ENCODE measurements around the gene TNNT1. TPM values are rescaled to one million over a fixed set of nuclear protein-coding genes. Genes with fewer than 3 reads are reported as not detected.

Gene TNNT1
- polyA plus RNA-seq, 1 donor from 2014 or later = 6.2 TPM

- TF ChIP-seq EP300 (conservative IDR thresholded peaks at IDR 0.05; ENCODE audit: poor library complexity, severe bottlenecking) (no peak), POLR2AphosphoS5 (IDR thresholded peaks at IDR 0.05) (no peak), CTCF (IDR thresholded peaks at IDR 0.05; ENCODE audit: poor library complexity, severe bottlenecking) (no peak), SMC3 (conservative IDR thresholded peaks at IDR 0.05; ENCODE audit: poor library complexity) (no peak), RAD21 (conservative IDR thresholded peaks at IDR 0.05) (no peak), MXI1 (conservative IDR thresholded peaks at IDR 0.05; ENCODE audit: poor library complexity, severe bottlenecking) (no peak), EZH2 (IDR thresholded peaks at IDR 0.05; ENCODE audit: borderline replicate concordance, insufficient read depth, low read length, poor library complexity, severe bottlenecking) (no peak), REST (IDR thresholded peaks at IDR 0.05; ENCODE audit: borderline replicate concordance) (no peak), TAF1 (IDR thresholded peaks at IDR 0.05; ENCODE audit: low read depth) (no peak)
Measured at GRCh38 chr19:55095260-55096060, 53.5 kb downstream of the TNNT1 start.

GRCh38 chr19:55094456-55095259 is 54.3 kb downstream of the TNNT1 start:
- H3K27me3 ChIP-seq (ENCODE audit: insufficient read depth, low read depth, low read length) = no peaks in the 10 kb centered on the region
- no peaks in the 10 kb centered on the region for H3K79me2 ChIP-seq (replicated peaks; ENCODE audit: insufficient read depth, low read length)
- no peaks in the 10 kb centered on the region for H3F3A ChIP-seq (ENCODE audit: insufficient read depth, low read length, poor library complexity, severe bottlenecking)
- H3K9me3 ChIP-seq (ENCODE audit: low read length) = no peaks in the 10 kb centered on the region
- TF ChIP-seq POLR2AphosphoS5 (IDR thresholded peaks at IDR 0.05) (no peak), MXI1 (conservative IDR thresholded peaks at IDR 0.05; ENCODE audit: poor library complexity, severe bottlenecking) (no peak), TAF1 (IDR thresholded peaks at IDR 0.05; ENCODE audit: low read depth) (no peak), EP300 (conservative IDR thresholded peaks at IDR 0.05; ENCODE audit: poor library complexity, severe bottlenecking) (no peak)
- H3K36me3 ChIP-seq (ENCODE audit: insufficient read depth, low read length) = peaks cover 4% of the 10 kb centered on the region
- no peak overlapping the region for H3K27ac ChIP-seq (ENCODE audit: low read length)
- H3K9ac ChIP-seq (ENCODE audit: low read length) = no peak overlapping the region
- no peak overlapping the region for H2AFZ ChIP-seq (ENCODE audit: low read depth, low read length)
- H3K9me2 ChIP-seq (ENCODE audit: insufficient read depth, low read length) = no peaks in the 10 kb centered on the region
- H3K4me2 ChIP-seq (ENCODE audit: low read length) = no peak overlapping the region
- H4K20me1 ChIP-seq (ENCODE audit: insufficient read depth) = no peaks in the 10 kb centered on the region
- H3K4me3 ChIP-seq (ENCODE audit: low read length) = no peak overlapping the region

More at GRCh38 chr19:55095260-55096060, 53.5 kb downstream of the TNNT1 start:
- Histone ChIP-seq H3F3A (ENCODE audit: insufficient read depth, low read length, poor library complexity, severe bottlenecking) (no peaks in the 10 kb centered on the region), H2AFZ (ENCODE audit: low read depth, low read length) (no peak overlapping the region), H3K36me3 (ENCODE audit: insufficient read depth, low read length) (peaks cover 4% of the 10 kb centered on the region), H3K27me3 (ENCODE audit: insufficient read depth, low read depth, low read length) (no peaks in the 10 kb centered on the region), H3K4me3 (ENCODE audit: low read length) (no peak overlapping the region), H3K79me2 (replicated peaks; ENCODE audit: insufficient read depth, low read length) (no peaks in the 10 kb centered on the region), H3K9ac (ENCODE audit: low read length) (no peak overlapping the region), H4K20me1 (ENCODE audit: insufficient read depth) (no peaks in the 10 kb centered on the region), H3K4me2 (ENCODE audit: low read length) (no peak overlapping the region), H3K9me2 (ENCODE audit: insufficient read depth, low read length) (no peaks in the 10 kb centered on the region), H3K9me3 (ENCODE audit: low read length) (no peaks in the 10 kb centered on the region), H3K27ac (ENCODE audit: low read length) (no peak overlapping the region)

All from neural cell (in vitro differentiated cells).